DND-41 (cell line): ENCODE measurements around the gene LTF.

Experiments used
- CTCF ChIP-seq: IDR thresholded peaks from 2 replicates; pipeline ENCODE4 v1.5.1; 2012; ENCODE audit warnings: borderline replicate concordance, low read length, moderate library complexity, mild to moderate bottlenecking; ENCODE audit not compliant: poor library complexity, severe bottlenecking; ENCODE audit errors: extremely low read depth
- EZH2 ChIP-seq: IDR thresholded peaks from 3 replicates; pipeline ENCODE4 v1.6.1; 2012; ENCODE audit warnings: borderline replicate concordance, low read depth, mild to moderate bottlenecking, moderate library complexity, low read length, inconsistent platforms; ENCODE audit not compliant: severe bottlenecking

- no peak for TF ChIP-seq CTCF
- TF ChIP-seq EZH2, result no peak
Observed at GRCh38 chr3:46463120-46463867, 1.4 kb downstream of the LTF start.
